HG03139 (cell line): ENCODE data around the gene RHNO1.

Experiments
- ATAC-seq: cut with Tn5 transposase; IDR thresholded peaks from one replicate; pipeline ENCODE4 v1.9.1; 2021; ENCODE audit not compliant: unreplicated experiment

Gene RHNO1, protein sequence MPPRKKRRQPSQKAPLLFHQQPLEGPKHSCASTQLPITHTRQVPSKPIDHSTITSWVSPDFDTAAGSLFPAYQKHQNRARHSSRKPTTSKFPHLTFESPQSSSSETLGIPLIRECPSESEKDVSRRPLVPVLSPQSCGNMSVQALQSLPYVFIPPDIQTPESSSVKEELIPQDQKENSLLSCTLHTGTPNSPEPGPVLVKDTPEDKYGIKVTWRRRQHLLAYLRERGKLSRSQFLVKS

GRCh38 chr12:2877047-2877952 is at the start of gene RHNO1, which contains the start of gene FOXM1:
Gene RHNO1, plus strand, starts transcription at chr12:2877223. Its CDS starts 8,144 bp downstream, at chr12:2885367.
Gene FOXM1, minus strand, starts transcription at chr12:2877174. Its CDS starts 2,696 bp downstream, at chr12:2874478.
- ATAC-seq = peak; percentile 78

DNA sequence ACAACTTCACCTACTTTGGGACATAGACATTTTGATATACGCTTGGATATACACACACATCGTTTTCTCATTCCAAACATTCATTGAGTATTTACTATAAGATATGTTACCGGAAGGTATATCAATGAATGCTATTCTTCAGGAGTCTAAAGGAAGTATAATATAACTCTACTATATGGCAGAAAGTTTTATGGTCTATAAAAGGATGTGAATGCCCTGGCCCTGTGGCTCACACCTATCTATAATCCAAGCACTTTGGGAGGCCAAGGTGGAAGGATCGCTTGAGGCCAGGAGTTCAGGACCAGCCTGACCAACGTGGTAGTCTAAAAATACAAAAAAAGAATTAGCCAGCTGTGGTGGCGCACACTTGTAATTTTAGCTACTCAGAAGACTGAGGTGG is 47.7 kb upstream of the RHNO1 start:
- no peak for ATAC-seq

GRCh38 chr12:2832550-2833127 is 44.4 kb upstream of the RHNO1 start:
- ATAC-seq = no peak

DNA sequence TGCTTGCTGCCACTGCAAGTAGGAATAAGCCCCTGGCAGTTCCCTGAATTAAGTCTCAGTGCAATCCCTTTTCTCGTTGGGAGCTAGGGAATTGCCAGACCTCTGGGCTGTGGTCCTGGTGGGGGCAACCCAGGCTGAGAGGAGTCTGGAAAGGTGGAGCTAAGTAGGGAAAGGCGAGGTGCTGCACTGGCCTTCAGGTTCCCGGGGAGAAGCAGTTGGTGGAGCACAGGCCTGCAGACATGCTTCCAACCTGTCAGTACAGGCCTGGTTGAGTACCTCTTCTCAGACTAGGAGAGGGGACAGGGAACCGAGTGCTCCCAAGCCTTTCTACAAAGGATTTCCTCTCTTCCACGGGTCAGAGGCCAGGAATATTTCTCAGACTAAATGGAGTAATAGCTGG is 43.7 kb upstream of the RHNO1 start:
- ATAC-seq = no peak

GRCh38 chr12:2833810-2834209 is 43.2 kb upstream of the RHNO1 start:
- ATAC-seq = no peak

- ATAC-seq = no peak
Observed at GRCh38 chr12:2834581-2835491, 42.2 kb upstream of the RHNO1 start, which contains the start of gene NRIP2. Gene NRIP2, minus strand, starts transcription at chr12:2835035. Its CDS starts 52 bp downstream, at chr12:2834983.

DNA sequence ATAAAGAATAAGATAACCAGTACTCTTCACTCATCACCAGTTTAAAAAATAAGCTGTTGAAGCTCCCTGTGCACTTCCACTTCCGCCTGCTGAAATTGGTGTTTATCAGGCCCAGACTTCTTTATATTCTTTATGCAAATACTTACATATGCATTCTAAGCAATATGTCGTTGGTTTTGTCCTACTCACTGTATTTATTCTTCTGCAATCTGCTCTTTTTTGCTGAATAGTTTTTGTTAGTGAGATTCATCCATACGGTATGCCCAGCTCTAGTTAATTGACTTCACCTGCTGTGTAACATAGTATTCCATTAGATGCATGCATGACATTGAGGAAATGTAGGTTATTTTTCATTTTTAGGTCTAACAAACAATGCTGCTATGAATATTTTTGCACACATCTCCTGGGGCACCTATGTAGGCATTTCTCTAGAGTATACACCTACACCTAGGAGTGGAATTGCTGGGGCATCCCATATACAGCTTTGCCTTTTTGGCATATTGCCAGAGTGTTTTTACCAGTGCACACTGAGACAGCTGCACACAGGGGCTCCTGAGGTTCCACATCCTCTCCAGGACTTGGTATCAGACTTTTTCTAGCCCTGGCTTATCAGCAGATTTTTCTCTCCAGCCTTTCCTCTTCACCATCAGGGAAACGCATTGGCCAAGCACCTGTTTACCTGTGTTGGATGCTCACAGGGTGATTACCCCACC is 41.2 kb upstream of the RHNO1 start:
- ATAC-seq = no peak

DNA sequence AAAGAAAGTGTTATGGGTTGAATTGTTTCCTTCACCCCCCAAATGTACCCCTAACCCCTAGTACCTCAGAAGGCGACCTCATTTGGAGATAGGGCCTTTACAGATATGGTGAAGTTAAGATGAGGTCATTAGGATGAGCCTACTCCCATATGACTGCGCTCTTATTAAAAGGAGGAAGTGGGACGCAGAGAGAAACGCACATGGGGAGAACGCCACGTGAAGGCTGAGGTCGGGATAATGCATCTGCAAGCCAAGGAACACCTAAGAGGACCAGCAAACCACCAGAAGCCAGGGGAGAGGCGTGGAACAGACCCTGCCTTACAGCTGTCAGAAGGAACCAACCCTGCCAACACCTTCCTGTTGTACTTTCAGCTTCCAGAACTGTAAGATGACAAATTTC is 40.4 kb upstream of the RHNO1 start:
- no peak for ATAC-seq

DNA sequence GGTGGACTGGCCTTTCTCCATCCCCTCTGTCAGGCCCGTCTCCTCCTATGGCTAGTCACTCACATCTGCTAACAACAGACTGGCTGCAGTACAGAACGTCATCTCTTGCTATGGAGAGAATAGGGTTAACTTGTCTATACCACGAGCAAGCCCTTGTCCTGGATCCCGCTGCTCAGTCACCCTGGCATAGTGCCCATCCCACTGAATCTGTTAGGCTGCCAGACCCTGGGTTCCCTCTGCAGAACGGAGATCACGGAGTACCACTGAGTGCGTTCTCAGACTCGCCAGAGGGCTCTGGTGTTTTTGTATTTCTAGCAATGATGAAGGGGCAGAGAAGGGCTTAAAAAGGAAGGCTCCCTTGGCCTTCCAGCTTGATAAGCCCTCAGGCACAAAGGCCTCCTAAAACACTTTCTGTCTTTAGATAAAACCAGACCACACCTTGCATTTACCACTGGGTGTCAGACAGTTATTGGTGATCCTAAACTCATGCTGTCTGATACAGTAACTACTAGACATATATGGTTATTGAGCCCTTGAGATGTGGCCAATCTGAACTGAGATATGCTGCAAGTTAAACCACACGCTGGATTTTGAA is 35.9 kb upstream of the RHNO1 start:
- no peak for ATAC-seq

DNA sequence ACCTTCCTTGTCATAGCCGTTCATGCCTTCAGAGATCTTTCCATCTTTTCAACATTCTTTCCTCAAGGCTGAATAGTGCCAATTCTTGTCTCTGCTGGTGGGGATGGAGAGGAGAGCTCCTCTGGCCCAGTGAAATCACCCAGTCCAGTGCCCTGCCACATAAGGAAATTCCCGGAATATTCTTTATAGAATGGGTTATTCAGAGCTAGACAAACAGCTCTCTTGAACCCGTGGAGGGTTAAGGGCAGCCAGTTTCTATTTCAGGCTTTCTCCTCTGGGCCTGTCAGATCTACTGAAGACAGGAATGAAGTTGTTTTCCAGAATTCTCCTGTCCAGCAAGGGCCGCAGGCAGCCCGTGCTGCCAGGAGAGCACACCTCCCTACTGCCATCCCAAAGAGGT is 34.1 kb upstream of the RHNO1 start:
- ATAC-seq = no peak

GRCh38 chr12:2844786-2845185 is 32.2 kb upstream of the RHNO1 start:
- no peak for ATAC-seq

- ATAC-seq = no peak
Observed at GRCh38 chr12:2845280-2845679, 31.7 kb upstream of the RHNO1 start.

GRCh38 chr12:2851931-2852330 is 25.1 kb upstream of the RHNO1 start:
- ATAC-seq = no peak

GRCh38 chr12:2853626-2854025 is 23.4 kb upstream of the RHNO1 start:
- ATAC-seq = no peak

DNA sequence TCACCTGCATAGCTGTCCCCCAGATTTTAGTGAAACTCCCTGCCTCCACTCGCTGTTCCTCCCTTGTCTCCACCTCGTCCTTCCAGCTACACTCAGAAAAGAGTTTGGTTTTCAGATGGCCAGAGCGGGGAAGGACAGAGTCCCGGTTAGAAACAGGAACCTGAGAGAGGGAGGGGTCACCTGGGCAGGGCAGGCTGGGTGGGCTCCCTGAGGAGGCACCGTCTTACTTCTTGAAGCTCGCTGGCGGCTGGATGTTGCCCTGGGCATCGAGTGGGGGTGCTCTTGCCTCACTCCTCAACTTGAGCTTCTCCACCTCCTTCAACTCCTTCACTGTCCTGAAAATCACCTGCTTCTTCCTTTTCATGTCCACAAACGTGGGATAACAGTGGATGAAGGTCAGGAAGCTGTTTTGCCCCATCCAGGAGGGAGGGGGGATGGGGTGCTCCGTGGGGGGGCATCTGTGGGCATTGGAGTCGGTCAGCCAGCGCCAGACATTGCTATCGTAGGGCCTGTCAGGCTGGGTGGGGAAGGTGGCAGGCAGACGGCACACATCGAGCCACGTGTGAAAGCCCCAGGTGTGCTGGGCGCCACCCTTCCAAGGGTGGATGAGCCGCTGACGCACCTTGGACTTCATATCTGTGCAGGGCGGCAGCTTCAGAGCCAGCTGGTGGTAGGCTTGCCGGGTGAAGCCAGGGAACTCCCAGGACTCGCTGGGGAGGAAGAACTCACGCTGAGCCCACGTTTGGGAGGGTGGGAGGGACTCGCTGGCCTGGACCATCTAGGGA is 22.2 kb upstream of the RHNO1 start:
- no peak for ATAC-seq

DNA sequence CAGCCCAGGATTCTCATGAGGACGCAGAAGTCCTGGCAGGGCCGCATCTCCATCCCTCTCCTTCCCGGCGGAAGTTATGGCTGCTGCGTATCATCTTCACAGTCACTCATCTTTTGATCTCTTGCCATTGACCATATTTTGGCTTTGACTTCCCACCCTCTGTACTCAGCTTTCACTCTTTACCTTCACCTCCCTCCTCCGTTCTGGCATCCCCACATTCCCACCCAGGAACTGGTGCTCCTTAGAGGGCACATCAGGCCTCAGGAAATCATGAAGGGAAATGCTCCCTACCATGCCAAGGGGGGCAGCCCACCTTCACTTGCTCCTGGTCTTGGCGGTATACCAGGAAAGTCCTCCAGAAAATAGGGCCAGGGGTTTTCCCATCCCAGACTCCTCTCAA is 21.5 kb upstream of the RHNO1 start:
- ATAC-seq = no peak

- ATAC-seq = no peak
Observed at GRCh38 chr12:2856051-2856450, 21.0 kb upstream of the RHNO1 start.

DNA sequence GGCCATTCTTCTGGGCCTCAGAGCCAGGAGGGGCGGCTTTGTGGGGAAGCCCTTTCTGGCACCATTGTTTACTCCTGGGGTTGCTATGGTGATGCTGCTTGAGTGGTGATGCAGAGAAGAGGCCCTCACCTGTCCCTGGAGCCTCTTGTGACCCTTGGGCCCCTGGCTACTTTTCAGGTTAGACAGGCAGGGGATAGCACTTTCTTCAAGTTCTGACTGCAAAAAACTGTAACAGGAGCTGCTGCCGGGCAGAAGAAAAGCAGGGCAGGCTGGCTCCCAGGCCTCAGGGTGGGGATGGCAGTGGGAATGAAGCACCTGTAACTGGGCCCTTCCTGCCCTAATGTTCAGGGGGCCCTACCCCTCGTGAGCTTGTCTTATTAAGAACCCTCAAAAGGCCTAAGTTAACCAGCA is 20.0 kb upstream of the RHNO1 start, which contains the start of gene TEX52:
Gene TEX52, minus strand, starts transcription at position 19 of the 411 bp plus-strand sequence. Its CDS starts 13 bp downstream, at position 6.
- ATAC-seq = no peak

GRCh38 chr12:2857576-2857975 is 19.4 kb upstream of the RHNO1 start:
- no peak for ATAC-seq
